Stimulated activated CD8-positive, alpha-beta memory T cell treated with anti-CD3 and anti-CD28 coated beads, Interleukin-12 subunit alpha, Interleukin-12 subunit beta, amount 100 ng/mL, for 24 hours (primary cell): Measurements from ENCODE around the gene ZNF407.

ENCODE experiments used
- DNase-seq: peaks from one replicate; pipeline ENCODE4 v3.0.0-alpha.2; 2020; ENCODE audit errors: extremely low read depth

The ZNF407 gene

GRCh38 chr18:74788657-74789056 is 191.0 kb downstream of the ZNF407 start:
- no peak for DNase-seq

DNA sequence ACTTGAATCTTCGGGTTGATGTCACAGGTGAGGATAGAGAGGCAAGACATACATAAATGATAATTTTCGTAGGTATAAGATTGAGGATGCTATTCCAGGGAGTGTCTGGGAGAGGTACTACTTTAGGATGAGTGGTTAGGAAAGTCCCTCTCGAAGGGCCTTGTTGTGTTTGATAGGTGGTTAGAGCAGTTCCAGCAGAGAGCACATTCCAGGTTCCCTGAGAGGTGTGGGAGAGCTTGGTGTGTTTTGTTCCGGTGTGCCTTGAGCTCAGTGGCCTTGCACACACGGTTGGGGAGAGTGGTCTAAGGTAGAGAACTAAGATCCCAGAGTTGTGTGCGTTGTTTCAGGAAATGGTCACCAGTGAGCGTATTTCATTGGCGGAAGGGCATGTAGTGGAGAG is 191.4 kb downstream of the ZNF407 start:
- DNase-seq: no peak

- DNase-seq: no peak
Measured at GRCh38 chr18:74790451-74790850, 192.8 kb downstream of the ZNF407 start.

GRCh38 chr18:74791501-74792194 is 194.0 kb downstream of the ZNF407 start:
- no peak for DNase-seq

GRCh38 chr18:74793746-74794145 is 196.1 kb downstream of the ZNF407 start:
- no peak for DNase-seq

DNA sequence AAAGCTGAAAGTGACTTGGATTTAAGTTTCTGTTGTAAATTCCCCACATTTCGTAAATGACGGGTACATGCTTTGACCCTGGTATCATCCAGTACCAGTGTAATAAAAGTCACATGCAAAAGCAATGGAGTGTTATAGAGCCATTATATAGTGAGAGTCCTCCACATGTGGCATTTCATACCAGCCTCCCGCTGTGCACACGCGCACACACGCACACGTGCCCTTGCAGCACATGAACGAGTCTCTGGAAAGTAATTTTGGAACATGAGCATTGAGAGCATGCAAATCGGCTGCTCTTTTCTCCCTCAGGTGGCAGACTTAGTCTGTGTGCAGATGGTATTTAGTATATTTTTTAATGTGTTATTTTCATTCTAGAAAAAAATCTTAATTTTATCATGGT is 198.1 kb downstream of the ZNF407 start:
- DNase-seq: no peak

DNA sequence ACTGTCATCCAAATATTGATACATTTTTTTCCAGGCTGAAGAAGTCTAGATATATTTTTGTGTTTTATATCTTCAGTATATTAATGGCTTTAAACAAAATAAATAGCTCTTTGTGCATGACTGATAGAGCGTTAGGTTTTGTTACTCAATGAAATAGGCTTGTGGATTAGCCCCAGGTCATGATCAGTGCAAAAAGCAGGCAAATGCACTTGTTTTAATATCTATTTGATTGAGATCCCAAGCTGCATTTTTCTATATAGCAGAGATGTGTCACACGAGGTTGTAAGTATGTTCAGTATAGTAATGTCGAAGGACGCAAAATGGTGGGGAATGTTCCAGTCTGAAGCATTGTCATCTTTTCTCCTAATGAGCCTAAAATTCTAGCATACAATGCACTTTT is 198.5 kb downstream of the ZNF407 start:
- DNase-seq: no peak

- DNase-seq: no peak
Measured at GRCh38 chr18:74796841-74797576, 199.3 kb downstream of the ZNF407 start.

DNA sequence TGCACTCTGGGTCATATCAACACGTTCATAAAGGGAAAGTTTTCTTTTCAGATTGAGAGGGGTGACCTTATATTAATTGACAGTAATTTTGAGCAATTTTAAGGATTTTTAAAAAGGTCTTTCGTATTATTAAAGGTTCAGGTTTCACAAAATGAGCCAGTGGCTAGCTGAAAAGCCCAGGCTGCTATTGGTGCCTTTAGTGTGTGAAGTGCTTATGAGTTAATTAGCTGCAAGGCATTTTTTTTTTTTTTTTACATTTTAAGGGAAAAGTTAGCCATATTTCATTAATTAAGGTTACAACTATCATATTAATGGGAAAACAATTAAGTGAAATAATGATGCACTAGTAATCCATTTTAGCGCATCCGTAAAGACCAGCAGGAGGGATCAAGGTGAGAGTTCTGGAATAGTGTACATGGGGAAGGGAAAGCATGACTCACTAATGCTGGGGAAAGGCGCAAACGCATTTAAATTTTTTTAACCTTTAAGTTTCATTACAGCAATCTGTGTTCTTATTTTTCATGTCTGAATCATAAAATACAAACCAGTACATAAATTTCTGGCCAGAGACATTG is 200.0 kb downstream of the ZNF407 start:
- no peak for DNase-seq

GRCh38 chr18:74799542-74799941 is 201.9 kb downstream of the ZNF407 start:
- DNase-seq: no peak

GRCh38 chr18:74800098-74800497 is 202.4 kb downstream of the ZNF407 start:
- no peak for DNase-seq

DNA sequence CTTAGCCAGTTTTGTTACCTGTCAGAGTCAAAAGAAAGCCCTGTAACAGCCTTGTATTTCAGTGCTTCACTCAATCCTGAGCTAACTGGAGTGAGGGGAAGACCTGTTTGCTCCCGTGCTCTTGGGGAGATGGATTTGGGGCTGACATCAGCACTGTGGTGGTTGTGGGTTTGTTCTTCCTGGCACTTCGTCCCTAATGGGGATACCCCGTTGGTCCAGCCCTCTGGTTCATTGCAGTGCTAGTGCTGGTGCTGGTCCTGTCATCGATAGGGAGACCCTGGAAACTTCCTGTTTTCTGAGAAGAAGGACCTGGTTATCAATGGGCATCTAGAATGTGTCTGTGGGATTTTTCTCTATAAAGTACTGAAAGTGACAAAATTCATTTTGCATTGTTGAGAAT is 205.4 kb downstream of the ZNF407 start:
- DNase-seq: no peak

DNA sequence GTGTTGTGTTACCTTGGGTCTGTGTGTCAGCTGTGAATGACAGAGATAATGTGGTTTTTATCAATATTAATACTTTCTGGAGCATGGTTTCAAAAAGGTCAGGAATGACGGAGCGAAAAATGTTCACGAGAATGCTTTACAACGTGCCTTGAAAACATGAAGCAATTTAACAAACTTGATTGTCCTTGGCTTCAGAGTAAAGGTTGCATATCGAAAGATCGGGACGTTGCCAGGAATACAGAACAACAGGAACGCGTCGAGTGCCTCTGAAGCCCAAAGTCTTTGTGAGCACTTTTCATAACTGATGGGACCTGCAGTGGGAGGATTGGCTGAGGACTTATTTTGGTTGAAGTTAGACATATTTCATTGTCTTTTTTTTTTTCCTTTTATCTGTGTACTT is 206.1 kb downstream of the ZNF407 start:
- no peak for DNase-seq

DNA sequence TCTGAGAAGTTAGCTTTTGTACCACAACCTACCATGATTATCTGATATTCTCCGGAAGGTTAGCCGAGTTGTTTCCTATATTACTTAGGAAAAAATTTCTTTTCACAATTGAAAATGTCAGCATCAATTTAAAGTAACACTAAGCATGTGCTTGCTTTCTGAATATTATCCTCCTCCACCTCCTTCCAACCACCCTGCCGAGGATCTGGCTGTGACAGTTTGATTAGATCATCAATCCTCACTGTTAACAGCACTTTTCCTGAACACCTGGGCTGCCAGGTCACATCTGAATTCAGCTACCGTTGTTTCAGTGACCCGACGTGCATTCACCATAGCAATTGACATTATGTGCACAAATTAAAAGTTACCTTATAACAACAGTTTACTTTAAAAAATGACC is 207.0 kb downstream of the ZNF407 start:
- DNase-seq: no peak

DNA sequence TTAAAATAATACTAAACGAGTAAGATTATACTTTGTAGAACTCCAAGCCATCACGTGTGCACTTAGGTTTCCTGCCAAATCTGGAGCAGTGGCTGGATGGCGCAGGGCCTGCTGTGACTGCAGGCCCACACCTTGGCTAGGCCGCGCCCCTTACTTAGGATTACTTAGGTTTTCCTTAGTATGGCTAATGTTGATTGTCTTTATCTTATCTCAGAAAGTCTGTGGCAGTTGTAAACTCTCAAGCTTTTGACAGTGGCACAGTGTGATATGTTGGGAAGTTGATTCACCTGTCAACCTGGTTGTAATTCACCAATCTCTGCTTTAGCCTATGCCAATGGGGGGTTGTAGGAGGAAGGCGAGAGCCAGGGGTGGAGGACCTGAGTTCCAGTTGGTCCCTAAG is 208.4 kb downstream of the ZNF407 start:
- no peak for DNase-seq

DNA sequence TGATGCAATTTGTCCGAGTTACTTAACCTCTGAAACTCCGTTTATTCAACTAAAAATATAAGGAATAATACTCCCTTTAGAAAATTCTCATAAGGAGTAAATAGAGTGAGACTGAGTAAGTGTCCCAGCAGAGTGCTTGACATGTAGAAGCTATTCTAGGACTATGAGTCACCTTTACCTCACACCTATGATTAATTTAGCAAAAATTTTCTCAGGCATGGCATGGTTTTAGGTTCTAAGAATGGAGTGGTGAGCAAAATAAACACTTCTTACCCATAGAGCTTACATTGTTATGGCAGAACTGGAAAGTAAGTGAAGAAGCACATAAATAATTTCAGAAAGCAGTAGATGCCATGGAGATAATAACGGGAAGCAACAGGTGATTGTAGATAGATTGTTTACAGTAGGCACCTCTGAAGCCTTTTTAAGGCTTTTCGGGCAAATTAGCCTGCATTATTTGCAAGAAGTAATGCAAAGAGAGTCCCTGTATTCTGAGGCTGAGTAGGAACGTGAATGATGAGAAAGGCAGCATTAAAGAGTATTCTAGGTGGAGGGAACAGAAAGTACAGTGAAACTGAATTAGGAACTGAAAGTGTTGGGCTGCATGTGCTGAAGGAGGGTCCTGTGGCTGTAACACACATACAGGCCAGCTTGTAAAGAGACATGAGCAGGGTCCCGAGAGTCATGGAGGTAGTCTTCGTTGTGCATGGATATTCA is 209.2 kb downstream of the ZNF407 start:
- DNase-seq: no peak

- DNase-seq: no peak
Measured at GRCh38 chr18:74817576-74817975, 219.9 kb downstream of the ZNF407 start.

DNA sequence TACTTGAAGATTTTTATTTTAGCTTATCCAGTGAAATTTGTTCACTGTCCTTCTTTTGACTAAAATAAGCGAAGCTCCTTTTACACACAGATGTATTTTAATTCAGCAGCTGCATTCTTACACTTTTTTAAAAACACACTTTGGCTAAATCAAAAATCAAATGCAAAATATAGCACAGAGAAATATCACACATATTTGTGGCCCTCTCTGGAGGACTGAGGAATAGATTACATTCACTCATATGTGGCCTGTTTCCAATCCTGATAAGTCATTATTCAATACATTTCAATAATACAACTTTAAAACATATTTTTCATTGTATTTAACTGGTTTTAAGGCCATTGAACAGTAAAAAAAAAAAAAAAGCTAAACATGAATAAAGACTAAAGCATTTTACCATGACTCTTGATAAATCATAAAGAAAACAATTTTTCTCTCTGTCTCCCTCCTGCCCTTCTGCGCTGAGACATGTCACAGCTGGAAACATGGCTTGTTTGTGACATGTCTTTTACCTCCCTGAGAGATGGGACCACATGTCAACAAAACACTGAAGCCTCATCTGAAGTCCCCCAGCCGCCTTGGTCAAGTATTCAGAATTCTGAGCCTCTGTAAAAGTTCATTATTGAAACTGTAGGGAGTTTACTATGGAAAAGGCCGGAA is 221.0 kb downstream of the ZNF407 start:
- no peak for DNase-seq

- DNase-seq: no peak
Measured at GRCh38 chr18:74819433-74820059, 221.9 kb downstream of the ZNF407 start.

GRCh38 chr18:74820160-74820780 is 222.6 kb downstream of the ZNF407 start:
- DNase-seq: no peak

- DNase-seq: no peak
Measured at GRCh38 chr18:74825460-74825859, 227.8 kb downstream of the ZNF407 start.
